HL-60/S4 (cell line): ENCODE results near the gene DHRS3.
"Not testable (repeated sequence)": the region's sequence is repeated elsewhere in the genome, so short reads cannot be mapped to it uniquely, and the experiment has no call there.

Source experiments
- in situ Hi-C: fragments of 300-500 bp; cut with MboI; formaldehyde crosslinking; loops from 2 replicates; pipeline ENCODE4 v1.14.3; 2022; ENCODE audit warnings: low sequenced_read_pairs

Gene DHRS3

GRCh38 chr1:12542616-12543592 lies 75.1 kb downstream of the DHRS3 start:
- in situ Hi-C loops, result no loop called here

- in situ Hi-C loops, result no loop called here
Measured at GRCh38 chr1:12542138-12542465, 75.9 kb downstream of the DHRS3 start.

- in situ Hi-C loops, result no loop called here
Measured at GRCh38 chr1:12541274-12542137, 76.5 kb downstream of the DHRS3 start.

GRCh38 chr1:12540580-12541273 lies 77.3 kb downstream of the DHRS3 start:
- in situ Hi-C loops, result no loop called here

- in situ Hi-C loops, result no loop called here
Measured at GRCh38 chr1:12539705-12540579, 78.1 kb downstream of the DHRS3 start.

GRCh38 chr1:12539320-12539704 lies 78.7 kb downstream of the DHRS3 start:
- in situ Hi-C loops, result no loop called here

GRCh38 chr1:12538536-12538935 lies 79.5 kb downstream of the DHRS3 start:
- in situ Hi-C loops, result not testable (repeated sequence)

- in situ Hi-C loops, result no loop called here
Measured at GRCh38 chr1:12537906-12538461, 80.0 kb downstream of the DHRS3 start.

- in situ Hi-C loops, result no loop called here
Measured at GRCh38 chr1:12537294-12537693, 80.7 kb downstream of the DHRS3 start.

GRCh38 chr1:12536023-12536639 lies 81.9 kb downstream of the DHRS3 start:
- in situ Hi-C loops, result no loop called here

- in situ Hi-C loops, result no loop called here
Measured at GRCh38 chr1:12532405-12533315, 85.3 kb downstream of the DHRS3 start.

- in situ Hi-C loops, result no loop called here
Measured at GRCh38 chr1:12531179-12531499, 86.9 kb downstream of the DHRS3 start.

- in situ Hi-C loops, result no loop called here
Measured at GRCh38 chr1:12530462-12531178, 87.4 kb downstream of the DHRS3 start.

- in situ Hi-C loops, result no loop called here
Measured at GRCh38 chr1:12529640-12530174, 88.3 kb downstream of the DHRS3 start.

- in situ Hi-C loops, result no loop called here
Measured at GRCh38 chr1:12528021-12528852, 89.8 kb downstream of the DHRS3 start.

GRCh38 chr1:12527564-12527963 lies 90.4 kb downstream of the DHRS3 start:
- in situ Hi-C loops, result no loop called here
